DMS153 (cell line): ENCODE measurements around the gene FKBP1A.
"Not testable (repeated sequence)": the region's sequence is repeated elsewhere in the genome, so short reads cannot be mapped to it uniquely, and the experiment has no call there.

Experiments used
- DNase-seq: peaks from one replicate; lab custom pipeline; 2025; lab: John Stamatoyannopoulos, UW

The FKBP1A gene

GRCh38 chr20:1364106-1364505, 28.7 kb downstream of the FKBP1A start:
- no peak for DNase-seq

- DNase-seq, result no peak
Observed at GRCh38 chr20:1363522-1363921, 29.3 kb downstream of the FKBP1A start.

DNA sequence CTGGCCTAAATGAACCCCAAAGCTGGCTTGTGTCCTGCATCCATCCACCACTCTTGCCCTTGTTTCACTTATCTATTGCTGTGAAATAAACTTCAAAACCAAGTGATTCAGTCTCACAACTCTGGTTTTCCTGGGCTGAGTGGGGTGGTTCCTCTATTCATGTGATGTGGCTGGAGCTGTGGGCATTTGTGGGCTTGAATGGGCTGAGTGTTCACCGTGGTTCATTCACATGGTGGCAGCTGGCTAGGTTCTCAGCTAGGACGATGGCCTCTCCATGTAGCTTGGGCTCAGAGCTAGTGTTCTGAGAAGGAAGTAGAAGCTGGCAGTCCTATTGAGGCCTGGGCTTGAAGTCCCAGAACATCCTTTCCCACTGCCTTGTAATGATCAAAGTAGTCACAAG, 30.4 kb downstream of the FKBP1A start:
- DNase-seq, result no peak

DNA sequence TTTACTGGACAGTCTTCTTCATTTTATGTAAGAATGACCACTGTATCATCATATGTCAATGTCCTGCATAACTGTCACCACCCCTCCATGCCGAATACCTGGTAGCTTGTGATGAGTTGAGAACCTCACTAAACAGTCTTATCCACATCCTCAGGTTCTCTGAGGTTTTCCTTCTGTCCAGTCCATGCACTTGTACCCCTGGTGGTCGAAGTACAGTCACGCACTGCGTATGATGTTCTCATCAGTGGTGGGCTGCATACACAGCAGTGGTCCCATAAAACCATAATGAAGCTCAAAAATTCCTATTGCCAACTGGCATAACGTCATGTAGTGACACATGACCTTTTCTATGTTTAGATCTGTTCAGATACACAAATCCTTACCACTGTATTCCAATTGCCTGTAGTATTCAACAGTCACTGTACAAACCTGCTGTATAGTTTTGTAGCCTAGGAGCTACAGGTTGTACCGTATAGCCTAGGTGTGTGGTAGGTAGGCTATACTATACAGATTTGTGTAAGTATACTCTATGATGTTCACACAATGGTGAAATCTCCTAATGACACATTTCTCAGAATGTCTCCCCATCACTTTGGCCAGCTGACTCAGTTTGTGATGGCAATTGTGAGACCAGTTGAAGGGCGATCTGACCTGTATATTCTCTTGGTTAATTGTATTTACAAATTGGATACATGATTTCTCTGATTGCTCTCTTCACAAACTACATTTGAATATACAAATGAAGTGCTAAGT, 32.6 kb downstream of the FKBP1A start:
- DNase-seq, result no peak

GRCh38 chr20:1357921-1358671, 34.8 kb downstream of the FKBP1A start:
- DNase-seq, result no peak

DNA sequence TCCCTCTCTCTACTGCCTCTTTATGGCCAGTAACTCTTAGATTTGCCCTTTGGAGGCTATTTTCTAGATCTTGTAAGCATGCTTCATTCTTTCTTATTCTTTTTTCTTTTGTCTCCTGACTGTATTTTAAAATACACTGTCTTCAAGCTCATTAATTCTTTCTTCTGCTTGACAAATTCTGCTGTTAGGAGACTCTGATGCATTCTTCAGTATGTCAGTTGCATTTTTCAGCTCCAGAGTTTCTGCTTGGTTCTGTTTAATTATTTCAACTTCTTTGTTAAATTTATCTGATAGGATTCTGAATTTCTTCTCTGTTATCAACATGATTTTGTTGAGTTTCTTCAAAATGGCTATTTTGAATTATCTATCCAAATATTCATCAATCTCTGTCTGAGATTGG, 38.9 kb downstream of the FKBP1A start:
- DNase-seq, result no peak

DNA sequence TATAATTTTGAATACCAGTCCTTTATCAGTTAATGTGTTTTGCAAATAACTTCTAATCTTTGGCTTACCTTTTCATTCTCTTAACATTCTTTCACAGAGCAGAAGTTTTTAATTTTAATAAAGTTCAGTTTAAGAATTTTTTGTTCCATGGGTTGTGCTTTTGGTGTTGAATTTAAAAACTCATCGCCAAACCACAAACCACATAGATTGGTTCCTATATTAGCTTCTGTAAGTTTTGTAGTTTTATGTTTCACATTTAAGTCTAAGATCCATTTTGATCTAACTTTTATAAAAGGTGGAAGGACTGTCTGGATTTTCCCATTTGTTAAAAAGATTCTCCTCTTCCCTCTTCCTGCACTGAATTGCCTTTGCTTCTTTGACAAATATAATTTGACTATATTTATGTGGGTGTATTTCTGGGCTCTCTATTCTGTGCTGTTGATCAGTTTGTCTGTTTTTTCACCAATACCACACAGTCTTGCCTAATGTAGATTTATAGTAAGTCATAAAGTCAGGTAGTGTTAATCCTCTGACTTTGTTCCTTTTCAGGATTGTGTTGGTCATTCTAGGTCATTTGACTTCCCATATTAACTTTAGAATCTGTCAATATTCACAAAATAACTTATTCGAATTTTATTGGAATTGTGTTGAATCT, 46.4 kb downstream of the FKBP1A start:
- DNase-seq, result no peak

GRCh38 chr20:1345756-1346093, 47.1 kb downstream of the FKBP1A start:
- DNase-seq, result no peak

- no peak for DNase-seq
Observed at GRCh38 chr20:1345030-1345755, 47.7 kb downstream of the FKBP1A start.

- DNase-seq, result not testable (repeated sequence)
Observed at GRCh38 chr20:1343446-1344124, 49.3 kb downstream of the FKBP1A start.

DNA sequence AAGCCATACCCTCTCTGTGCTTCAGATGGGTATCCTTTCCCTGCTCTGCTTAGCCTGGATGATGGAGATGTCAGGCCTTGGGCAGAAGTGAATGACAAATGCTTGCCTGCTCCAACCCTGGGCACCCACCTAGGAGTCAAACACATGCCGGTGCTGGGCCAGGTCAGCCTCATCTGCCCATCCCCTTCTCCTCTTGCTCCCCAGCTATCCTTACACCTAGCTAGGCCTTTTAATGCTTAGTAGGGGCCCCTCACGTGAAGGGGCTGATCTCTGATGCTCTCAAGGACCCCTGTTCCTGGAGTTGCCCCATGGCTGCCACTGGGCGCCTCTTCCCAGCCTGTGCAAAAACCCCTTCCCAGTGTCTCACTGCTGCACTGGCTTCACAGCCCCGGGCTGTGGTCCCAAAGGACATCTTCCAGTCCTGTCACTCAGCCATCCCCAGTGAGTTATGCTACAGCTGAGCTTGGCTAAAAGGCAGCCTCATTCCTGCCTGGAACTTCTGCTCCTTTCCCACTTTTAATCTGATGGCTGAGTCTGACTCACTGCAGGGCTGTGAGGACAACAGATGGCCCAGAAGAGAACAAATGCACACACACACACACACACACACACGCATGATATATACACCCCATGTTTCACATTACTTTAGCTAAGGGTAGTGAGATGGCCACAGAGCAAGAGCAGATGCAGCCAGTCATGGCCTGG, 51.1 kb downstream of the FKBP1A start:
- DNase-seq, result no peak

GRCh38 chr20:1338801-1339200, 54.1 kb downstream of the FKBP1A start:
- no peak for DNase-seq

DNA sequence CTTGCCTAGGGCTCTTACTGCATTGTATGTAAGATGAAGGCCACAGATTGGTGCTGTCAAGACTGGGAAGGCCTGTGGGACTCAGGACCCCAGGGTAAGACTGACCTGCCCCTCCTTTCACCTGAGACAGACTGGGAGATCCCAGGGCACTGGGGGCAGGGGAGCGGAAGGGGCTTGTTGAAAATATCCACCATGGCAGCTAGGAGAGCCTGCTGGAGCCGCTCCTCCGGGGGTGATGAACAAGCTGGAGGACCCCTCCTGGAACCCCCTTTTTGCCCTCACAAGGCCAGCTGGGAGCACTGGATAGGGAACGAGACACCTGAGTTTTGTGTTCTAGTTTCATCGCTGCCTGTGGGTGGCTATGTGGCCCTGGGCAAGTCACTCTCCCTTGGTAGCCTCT, 54.8 kb downstream of the FKBP1A start:
- DNase-seq, result no peak

GRCh38 chr20:1337441-1337840, 55.4 kb downstream of the FKBP1A start:
- DNase-seq, result no peak

- no peak for DNase-seq
Observed at GRCh38 chr20:1336699-1337367, 56.0 kb downstream of the FKBP1A start.

GRCh38 chr20:1335961-1336698, 56.7 kb downstream of the FKBP1A start:
- DNase-seq, result no peak

- DNase-seq, result peak; percentile 23
Observed at GRCh38 chr20:1334761-1335160, 58.1 kb downstream of the FKBP1A start.

DNA sequence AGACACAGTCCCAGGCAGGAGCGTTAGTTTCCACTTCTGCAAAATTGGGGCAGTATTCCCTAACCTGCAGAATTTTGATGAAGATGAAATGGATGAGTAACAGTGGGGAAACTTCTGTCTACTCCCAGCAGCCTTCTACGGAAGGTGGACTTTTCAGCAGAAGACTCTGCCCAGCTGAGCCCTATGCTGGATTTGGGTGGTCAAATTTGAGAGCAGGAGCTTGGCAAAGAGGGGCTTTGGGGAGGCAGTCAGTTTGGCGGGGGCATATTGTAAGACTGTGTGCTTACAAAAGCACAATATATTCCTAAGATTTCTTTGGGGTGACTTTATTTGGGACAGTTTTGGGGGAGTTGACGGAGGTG, 58.5 kb downstream of the FKBP1A start:
- no peak for DNase-seq

DNA sequence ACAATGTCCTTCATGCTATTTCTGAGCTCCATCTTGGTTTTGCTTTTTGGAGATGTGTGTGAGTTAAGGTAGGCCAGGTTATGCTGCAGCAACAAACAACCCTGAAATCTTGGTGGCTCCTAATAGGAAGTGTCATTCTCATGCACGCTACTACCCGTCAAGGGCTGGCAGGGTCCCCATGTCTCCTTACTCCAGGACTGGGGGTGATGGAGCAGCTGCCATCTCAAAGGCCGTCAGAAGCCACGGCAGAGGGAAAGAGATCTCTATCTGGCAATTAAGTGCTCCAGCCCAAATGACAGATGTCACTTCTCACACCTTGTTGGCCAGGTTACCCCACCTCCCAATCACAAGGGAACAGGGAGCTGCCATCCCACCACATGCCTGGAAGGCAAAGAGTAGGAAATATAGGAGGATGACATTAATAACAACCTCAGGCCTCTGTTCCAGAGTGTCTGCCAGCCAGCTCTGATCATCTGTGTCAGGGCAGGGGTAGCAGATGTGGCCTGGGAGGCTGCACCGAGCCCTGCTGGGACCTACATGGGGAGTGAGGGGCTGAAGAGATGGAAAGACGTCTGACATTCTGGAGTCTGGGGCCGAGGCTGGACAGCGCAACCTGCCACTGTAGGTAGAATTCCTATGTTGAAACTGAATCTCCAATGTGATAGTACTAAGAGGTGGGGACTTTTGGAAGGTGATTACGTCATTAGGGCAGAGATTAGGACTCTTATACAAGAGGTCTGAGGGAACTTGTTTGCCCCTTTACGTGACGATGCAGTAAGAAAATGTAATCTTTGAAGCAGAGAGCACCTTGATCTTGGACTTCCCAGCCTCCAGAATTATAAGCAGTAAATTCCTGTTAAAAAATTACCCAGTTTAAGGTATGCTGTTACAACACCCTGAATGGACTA, 59.1 kb downstream of the FKBP1A start:
- no peak for DNase-seq
